Testis (tissue), 2 donors: ENCODE data around the gene PDCD11.

Source experiments
- CTCF ChIP-seq, 3 experiments: fragments of 450-650 bp in 2 of 3; fragments of 200-600 bp in 1 of 3; sonication (generic) in 1 of 3; IDR thresholded peaks; one replicate each; pipeline ENCODE4 v1.5.1; 2016 to 2019; ENCODE audit warnings: antibody characterized with exemption in 3 of 3, mild to moderate bottlenecking in 2 of 3, moderate library complexity in 1 of 3
- POLR2A ChIP-seq: fragments of 450-650 bp; IDR thresholded peaks from one replicate; pipeline ENCODE4 v1.6.1; 2017; ENCODE audit warnings: antibody characterized with exemption, mild to moderate bottlenecking, moderate library complexity

DNA sequence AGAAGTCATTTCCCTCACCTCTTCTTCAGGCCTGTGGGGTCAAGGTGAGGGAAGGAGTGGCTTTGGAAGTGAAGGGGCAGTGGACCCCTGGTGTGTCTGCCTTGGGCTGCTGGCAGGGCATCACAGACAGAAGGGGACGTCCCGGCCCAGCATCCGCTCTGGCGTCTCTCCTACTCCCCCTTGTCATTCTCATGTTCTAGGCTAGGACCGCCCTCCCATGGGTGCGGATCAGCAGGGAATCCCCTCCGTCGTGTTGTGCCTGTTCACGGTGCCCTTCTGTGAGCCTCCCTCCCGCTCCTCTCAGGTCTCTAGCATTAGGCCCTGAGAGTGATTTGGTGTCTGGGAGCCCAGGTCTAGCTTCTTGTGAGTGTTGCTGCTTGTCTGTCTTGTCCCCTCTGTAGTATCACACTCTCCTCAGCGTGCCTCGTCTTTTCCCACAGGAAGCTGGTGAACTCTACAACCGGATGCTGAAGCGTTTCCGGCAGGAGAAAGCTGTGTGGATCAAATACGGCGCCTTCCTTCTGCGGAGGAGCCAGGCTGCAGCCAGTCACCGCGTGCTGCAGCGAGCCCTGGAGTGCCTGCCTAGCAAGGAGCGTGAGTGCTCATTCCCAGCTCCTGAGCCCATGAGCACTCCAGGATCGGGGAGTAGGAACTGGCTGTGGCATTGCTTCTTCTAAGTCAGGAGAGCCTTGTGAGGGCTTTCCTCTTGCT, 47.2 kb downstream of the PDCD11 start:
- no peak for TF ChIP-seq CTCF (IDR thresholded peaks at IDR 0.05)
- TF ChIP-seq POLR2A: no peak
